ENCODE measurements around the gene RAG2.

The RAG2 gene

DNA sequence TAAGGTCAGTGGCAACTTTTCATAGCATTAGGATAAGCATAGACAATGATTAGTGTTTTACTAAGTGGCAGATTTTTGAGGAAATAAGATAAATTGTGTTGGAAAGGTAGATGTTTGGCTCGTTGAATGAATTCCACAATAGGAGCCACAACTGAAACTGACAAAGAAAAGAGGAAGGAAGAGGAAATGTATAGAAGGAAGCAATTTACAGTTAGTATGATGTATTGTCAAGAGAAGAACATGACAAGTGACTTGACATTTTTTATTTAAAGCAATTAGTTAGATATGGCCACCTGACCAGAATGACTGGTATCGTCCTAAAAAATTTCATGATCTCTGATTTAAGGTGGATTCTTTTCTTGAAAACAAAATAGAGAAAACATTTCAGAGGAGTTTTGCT, 3.1 kb upstream of the RAG2 start:
- FAIRE-seq = no peak
- no peak for DNase-seq (ENCODE audit: insufficient read length, low spot score)

DNA sequence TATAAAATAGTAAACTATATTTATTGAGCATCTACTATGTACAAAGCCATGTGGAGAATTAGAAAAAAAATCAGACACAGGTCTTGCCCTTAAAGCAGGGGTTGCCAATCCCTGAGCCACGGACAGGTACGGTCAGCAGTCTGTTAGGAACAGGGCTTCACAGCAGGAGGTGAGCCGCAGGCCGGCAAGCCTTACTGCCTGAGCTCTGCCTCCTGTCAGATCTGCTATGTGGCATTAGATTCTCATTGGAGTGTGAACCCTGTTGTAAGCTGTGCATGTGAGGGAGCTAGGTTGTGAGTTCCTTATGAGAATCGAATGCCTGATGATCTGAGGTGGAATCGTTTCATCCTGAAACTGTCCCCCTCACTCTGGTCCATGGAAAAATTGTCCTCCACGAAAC, 2.1 kb upstream of the RAG2 start:
- FAIRE-seq (no peak), DNase-seq (ENCODE audit: insufficient read length, low spot score) (no peak)

DNA sequence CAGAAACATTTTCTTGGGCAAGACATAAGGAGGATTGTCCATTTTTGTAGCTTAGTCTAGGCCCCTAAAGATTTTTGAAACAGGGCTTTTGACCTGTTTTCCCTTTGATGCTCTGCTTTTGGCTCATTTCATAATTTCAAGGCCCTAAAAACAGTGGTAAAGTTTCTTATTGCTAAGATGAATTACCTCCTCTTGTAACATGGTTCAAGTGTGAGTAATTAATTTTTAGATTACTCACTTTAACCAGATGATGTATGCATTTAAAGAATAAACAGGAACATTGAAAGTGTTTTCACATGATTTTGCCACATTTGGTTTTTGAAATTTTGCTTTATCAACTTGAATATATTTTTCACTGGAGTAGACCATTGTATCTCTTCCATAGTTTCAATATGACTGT, 1.2 kb downstream of the RAG2 start:
- FAIRE-seq (no peak), DNase-seq (ENCODE audit: insufficient read length, low spot score) (no peak)

DNA sequence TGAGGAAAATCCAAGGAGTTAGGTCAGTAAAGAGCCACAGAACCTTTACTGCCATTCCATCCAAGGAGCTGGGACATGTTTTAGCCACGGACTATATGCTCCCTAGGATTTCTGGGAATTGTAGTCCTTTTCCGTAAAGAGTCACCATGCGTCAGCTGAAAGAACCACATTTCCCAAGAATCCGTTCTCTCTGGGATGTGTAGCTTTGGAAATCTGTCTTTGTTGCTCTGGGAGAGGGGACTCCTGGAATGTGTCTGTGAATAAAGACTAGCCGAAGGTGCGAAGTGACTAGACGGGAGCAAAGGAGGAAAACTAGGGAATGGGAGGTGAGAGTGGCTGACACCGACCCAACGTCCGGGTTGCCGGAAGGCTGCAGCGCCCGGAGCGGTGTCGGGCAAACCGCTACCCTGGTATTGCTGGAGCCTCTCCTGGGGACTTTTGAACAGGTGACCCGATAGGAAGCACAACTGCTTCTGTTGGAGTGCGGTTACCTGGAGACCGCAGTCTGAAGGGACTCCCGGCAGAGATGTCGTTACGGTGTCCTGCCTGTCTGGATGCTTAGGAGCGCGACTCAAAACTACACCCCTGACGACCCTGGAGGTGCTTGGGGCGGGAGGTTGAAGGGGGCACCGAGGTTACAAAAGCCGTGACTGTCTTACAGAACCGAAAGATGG, 3.6 kb downstream of the RAG2 start, which contains the start of gene IFTAP:
Gene IFTAP, plus strand, starts transcription at position 187 of the 674 bp plus-strand sequence. CDS start 15,602 bp downstream, outside the sequence.
- DNase-seq (ENCODE audit: insufficient read length, low spot score) = peak; percentile 17
- peak; percentile 76 for FAIRE-seq

- FAIRE-seq = no peak
Observed at GRCh38 chr11:36591433-36591832, 6.6 kb downstream of the RAG2 start.

GRCh38 chr11:36590513-36590912, 7.5 kb downstream of the RAG2 start:
- FAIRE-seq = no peak
- DNase-seq (ENCODE audit: insufficient read length, low spot score) = no peak

More at GRCh38 chr11:36591433-36591832, 6.6 kb downstream of the RAG2 start:
- DNase-seq (ENCODE audit: insufficient read length, low spot score) = no peak

GRCh38 chr11:36588099-36588498, 9.9 kb downstream of the RAG2 start:
- FAIRE-seq = no peak

DNA sequence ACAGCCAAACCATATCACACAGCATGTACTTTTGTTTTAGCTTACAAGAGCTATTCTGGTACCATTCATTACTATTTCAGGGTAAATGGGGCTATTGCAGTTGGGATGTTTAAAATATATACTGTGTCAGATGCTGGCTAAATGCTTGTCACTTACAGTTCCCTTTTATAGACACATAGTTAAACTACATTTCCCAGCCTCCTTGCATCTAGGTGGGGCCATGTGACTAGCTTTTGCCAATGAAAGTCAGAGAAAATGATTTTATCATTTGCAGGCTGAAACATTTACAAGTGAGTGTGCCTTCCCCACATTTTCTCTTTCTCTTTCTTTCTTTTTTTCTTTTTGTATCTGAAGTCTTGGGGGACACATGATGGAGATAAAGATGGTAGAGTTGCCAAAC, 11.5 kb downstream of the RAG2 start:
- FAIRE-seq = no peak
- DNase-seq (ENCODE audit: insufficient read length, low spot score) = no peak

More at GRCh38 chr11:36588099-36588498, 9.9 kb downstream of the RAG2 start:
- DNase-seq (ENCODE audit: insufficient read length, low spot score) = no peak

- FAIRE-seq = no peak
- DNase-seq (ENCODE audit: insufficient read length, low spot score) = no peak
Observed at GRCh38 chr11:36583667-36584066, 14.4 kb downstream of the RAG2 start.

DNA sequence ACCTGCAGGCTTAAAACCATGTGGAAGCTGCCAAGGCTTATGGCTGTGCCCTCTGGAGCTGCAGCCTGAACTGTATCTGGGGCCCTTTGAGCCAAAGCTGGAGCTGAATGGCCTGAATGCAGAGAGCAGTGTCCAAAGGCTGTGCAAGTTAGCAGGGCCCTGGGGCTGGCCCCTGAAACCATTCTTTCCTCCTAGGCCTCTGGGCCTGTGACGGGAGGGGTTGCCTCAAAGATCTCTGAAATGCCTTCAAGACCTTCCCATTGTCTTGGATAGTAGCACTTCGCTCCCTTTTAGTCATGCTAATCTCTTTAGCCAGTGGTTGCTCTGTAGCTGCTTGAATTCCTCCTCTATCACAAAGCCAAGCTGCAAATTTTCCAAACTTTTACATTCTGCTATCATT, 16.5 kb downstream of the RAG2 start:
- no peak for FAIRE-seq
- no peak for DNase-seq (ENCODE audit: insufficient read length, low spot score)

- DNase-seq (ENCODE audit: insufficient read length, low spot score) (no peak), FAIRE-seq (no peak)
Observed at GRCh38 chr11:36578458-36578857, 19.6 kb downstream of the RAG2 start.

DNA sequence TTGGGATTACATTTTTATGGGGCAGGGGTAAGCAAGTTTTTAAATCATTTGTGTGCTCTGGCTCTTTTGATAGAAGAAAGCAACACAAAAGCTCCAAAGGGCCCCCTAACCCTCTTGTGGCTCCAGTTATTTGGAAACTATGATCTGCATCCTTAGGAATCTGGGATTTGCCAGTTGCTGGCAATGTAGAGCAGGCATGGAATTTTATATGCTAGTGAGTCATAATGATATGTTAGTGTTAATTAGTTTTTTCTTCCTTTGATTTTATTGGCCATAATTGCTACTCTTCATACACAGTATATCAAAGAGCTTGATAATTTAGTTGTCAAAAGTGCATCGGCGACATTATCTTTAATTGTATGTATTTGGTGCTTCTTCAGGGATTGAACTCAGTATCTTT, 20.2 kb downstream of the RAG2 start:
- no peak for DNase-seq (ENCODE audit: insufficient read length, low spot score)
- FAIRE-seq = no peak

- FAIRE-seq (no peak), DNase-seq (ENCODE audit: insufficient read length, low spot score) (no peak)
Observed at GRCh38 chr11:36577373-36577772, 20.7 kb downstream of the RAG2 start.

DNA sequence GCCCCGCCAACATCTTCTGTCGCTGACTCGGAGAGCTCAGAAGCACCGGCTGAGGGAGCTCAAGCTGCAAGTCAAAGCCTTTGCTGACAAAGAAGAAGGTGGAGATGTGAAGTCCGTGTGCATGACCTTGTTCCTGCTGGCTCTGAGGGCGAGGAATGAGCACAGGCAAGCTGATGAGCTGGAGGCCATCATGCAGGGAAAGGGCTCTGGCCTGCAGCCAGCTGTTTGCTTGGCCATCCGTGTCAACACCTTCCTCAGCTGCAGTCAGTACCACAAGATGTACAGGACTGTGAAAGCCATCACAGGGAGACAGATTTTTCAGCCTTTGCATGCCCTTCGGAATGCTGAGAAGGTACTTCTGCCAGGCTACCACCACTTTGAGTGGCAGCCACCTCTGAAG, 23.6 kb downstream of the RAG2 start:
- no peak for DNase-seq (ENCODE audit: insufficient read length, low spot score)
- FAIRE-seq = no peak

GRCh38 chr11:36569095-36569494, 28.9 kb downstream of the RAG2 start:
- FAIRE-seq = no peak
- no peak for DNase-seq (ENCODE audit: insufficient read length, low spot score)

DNA sequence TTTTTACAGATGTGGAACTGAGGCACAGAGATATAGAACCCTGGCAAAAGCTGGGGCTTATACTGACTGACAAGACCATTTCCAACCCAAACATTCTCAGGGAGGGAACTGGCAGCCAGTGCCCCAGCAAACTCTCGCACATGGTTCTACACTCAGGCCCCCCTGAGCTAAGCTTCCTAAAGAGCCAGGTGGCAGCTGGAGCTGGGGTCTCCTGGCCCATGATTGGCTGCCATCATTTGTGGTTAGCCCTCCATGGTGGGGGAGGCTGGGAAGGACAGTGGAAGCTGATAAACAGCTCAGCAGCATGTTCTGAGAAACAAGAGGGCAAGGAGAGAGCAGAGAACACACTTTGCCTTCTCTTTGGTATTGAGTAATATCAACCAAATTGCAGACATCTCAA, 30.3 kb downstream of the RAG2 start, which contains the start of gene RAG1:
Gene RAG1, plus strand, starts transcription at position 314 of the 400 bp plus-strand sequence. CDS start 5,298 bp downstream, outside the sequence.
- no peak for FAIRE-seq
- DNase-seq (ENCODE audit: insufficient read length, low spot score) = no peak

DNA sequence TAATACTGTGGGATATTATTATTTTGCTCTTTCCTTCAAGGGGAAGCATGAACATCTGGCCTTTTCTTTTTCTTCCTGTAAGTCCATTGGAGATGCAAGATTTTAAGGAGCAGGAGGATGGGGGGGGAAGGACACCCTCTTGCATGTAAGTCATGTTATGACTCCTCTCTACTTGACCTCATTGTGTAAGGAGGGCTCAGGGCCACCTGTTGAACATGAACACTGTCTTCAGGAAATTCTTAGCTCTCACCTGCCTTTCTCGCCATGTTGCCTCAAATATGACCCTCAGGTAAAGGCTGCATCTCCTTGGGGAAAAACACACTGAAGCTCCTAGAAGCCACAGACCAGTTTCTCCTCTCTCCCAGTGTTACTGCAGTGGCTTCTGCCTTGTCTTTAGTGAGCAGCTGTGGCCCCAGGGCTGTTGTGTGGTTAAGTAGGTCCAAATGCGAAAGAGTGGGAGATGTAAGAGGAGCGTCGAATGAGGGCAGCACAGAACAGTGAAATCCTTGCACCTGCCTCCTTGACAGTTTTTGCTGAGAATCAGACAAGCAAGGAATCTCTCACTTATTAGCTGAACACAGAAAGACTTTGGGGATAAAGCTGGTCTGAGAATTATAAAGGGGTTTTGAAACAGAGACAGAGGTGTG, 31.5 kb downstream of the RAG2 start:
- no peak for FAIRE-seq

DNA sequence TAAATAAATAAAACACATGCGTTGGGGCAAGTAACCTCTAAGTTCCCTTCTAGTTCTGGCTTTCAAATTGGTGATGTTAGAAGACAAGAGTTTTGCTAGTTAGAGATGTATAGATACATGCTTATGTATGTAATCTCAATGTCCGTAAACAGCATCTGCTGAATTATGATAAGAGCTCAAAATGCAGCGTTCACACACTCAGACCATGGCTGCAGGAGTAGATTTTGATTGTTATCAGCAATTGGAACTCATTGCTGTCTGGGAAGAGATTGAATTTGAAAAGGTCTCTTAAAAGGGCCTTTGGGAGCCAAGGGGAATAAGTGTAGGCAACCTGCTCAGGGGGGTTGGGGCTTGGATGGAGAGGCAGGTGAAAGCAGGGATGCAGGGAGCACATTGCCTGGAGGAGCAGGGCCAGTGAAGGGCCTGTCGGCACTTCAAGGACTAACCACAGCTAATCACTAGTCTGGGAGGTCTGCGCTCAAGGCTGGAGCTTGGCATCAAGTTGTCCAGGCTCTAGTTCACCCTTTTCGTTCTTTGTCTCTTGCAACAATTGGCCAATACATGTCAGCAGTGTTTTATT, 32.9 kb downstream of the RAG2 start:
- DNase-seq (ENCODE audit: insufficient read length, low spot score) = no peak
- FAIRE-seq = no peak

More for the DNA sequence above, 31.5 kb downstream of the RAG2 start:
- no peak for DNase-seq (ENCODE audit: insufficient read length, low spot score)

- DNase-seq (ENCODE audit: insufficient read length, low spot score) (peak; percentile 7), FAIRE-seq (peak; percentile 86)
Observed at GRCh38 chr11:36564376-36565030, 33.5 kb downstream of the RAG2 start.

- peak; percentile 64 for FAIRE-seq
Observed at GRCh38 chr11:36558571-36559413, 39.2 kb downstream of the RAG2 start.

More at GRCh38 chr11:36558571-36559413, 39.2 kb downstream of the RAG2 start:
- DNase-seq (ENCODE audit: insufficient read length, low spot score) = peak; percentile 15

Data from GM19239 (cell line).